ENCODE results near the gene CFAP141.

DNA sequence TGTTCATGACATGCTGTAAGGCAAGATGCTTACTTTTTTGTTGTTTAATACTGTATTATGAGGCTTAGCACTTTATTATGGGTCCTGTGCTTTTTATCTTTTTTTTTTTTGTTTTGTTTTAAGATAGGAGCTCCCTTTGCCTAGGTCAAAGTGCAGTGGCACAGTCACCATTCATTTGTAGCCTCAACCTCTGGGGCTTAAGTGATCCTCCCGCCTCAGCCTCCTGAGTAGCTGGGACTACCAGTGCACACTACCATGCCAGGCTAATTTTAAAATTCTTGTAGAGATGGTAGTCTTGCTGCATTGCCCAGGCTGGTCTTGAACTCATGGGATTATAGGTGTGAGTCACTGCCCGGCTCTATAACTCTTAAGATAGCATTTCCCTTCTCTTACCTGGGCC, 19.2 kb upstream of the CFAP141 start:
- TF ChIP-seq, protein P1, sequence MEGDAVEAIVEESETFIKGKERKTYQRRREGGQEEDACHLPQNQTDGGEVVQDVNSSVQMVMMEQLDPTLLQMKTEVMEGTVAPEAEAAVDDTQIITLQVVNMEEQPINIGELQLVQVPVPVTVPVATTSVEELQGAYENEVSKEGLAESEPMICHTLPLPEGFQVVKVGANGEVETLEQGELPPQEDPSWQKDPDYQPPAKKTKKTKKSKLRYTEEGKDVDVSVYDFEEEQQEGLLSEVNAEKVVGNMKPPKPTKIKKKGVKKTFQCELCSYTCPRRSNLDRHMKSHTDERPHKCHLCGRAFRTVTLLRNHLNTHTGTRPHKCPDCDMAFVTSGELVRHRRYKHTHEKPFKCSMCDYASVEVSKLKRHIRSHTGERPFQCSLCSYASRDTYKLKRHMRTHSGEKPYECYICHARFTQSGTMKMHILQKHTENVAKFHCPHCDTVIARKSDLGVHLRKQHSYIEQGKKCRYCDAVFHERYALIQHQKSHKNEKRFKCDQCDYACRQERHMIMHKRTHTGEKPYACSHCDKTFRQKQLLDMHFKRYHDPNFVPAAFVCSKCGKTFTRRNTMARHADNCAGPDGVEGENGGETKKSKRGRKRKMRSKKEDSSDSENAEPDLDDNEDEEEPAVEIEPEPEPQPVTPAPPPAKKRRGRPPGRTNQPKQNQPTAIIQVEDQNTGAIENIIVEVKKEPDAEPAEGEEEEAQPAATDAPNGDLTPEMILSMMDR (IDR thresholded peaks at IDR 0.05) = no peak
- no peak for TF ChIP-seq POLR2A (IDR thresholded peaks at IDR 0.05)

All from lower leg skin (tissue), 3 donors.